Ishikawa (cell line): ENCODE measurements around the gene BUD31.

Source experiments
- CREB1 ChIP-seq: IDR thresholded peaks from 2 replicates; pipeline ENCODE4 v1.6.1; 2012; ENCODE audit warnings: low read depth
- EGR1 ChIP-seq: IDR thresholded peaks from 2 replicates; pipeline ENCODE4 v1.6.1; 2012
- EP300 ChIP-seq: IDR thresholded peaks from 2 replicates; pipeline ENCODE4 v1.6.1; 2012; ENCODE audit warnings: borderline replicate concordance
- MAX ChIP-seq: IDR thresholded peaks from 2 replicates; pipeline ENCODE4 v1.6.1; 2012
- RAD21 ChIP-seq: IDR thresholded peaks from 2 replicates; pipeline ENCODE4 v1.6.1; 2012; ENCODE audit warnings: low read depth
- TAF1 ChIP-seq: IDR thresholded peaks from 2 replicates; pipeline ENCODE4 v1.6.1; 2012; ENCODE audit warnings: low read depth, mild to moderate bottlenecking
- USF1 ChIP-seq: IDR thresholded peaks from 2 replicates; pipeline ENCODE4 v1.6.1; 2012
- TF ChIP-seq, protein P1 (sequence below): IDR thresholded peaks from 2 replicates; pipeline ENCODE4 v1.6.1; 2012; ENCODE audit warnings: low read depth, mild to moderate bottlenecking

DNA sequence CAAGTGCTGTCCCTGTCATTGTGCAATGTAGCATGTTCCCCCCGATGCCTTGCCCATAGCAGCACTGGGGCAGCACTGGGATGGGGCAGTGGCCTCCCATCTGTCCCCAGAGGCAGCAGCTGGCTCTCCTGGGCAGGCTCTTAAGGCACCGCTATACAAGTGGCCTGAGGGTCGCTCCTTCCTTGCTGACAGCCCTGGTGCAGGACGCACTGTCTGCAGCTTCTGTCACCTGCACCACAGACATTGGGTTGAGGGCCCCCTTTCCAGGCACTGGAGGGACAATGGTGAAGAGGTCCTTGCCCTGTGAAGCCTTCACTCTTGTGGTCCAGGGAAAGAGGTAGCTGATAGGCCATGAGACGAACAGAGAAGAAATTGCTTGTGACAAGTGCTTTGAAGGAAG lies 40.6 kb downstream of the BUD31 start:
- TF ChIP-seq, protein P1, sequence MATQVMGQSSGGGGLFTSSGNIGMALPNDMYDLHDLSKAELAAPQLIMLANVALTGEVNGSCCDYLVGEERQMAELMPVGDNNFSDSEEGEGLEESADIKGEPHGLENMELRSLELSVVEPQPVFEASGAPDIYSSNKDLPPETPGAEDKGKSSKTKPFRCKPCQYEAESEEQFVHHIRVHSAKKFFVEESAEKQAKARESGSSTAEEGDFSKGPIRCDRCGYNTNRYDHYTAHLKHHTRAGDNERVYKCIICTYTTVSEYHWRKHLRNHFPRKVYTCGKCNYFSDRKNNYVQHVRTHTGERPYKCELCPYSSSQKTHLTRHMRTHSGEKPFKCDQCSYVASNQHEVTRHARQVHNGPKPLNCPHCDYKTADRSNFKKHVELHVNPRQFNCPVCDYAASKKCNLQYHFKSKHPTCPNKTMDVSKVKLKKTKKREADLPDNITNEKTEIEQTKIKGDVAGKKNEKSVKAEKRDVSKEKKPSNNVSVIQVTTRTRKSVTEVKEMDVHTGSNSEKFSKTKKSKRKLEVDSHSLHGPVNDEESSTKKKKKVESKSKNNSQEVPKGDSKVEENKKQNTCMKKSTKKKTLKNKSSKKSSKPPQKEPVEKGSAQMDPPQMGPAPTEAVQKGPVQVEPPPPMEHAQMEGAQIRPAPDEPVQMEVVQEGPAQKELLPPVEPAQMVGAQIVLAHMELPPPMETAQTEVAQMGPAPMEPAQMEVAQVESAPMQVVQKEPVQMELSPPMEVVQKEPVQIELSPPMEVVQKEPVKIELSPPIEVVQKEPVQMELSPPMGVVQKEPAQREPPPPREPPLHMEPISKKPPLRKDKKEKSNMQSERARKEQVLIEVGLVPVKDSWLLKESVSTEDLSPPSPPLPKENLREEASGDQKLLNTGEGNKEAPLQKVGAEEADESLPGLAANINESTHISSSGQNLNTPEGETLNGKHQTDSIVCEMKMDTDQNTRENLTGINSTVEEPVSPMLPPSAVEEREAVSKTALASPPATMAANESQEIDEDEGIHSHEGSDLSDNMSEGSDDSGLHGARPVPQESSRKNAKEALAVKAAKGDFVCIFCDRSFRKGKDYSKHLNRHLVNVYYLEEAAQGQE = no peak
- TF ChIP-seq TAF1 (no peak), MAX (no peak), CREB1 (no peak), RAD21 (no peak), EGR1 (no peak), EP300 (no peak), USF1 (no peak)
